SU-DHL-6 (cell line): ENCODE measurements around the gene LATS1.
A peak's percentile ranks its signal among the peaks of the same experiment; 100 is the strongest.
"Not testable (repeated sequence)": the region's sequence is repeated elsewhere in the genome, so short reads cannot be mapped to it uniquely, and the experiment has no call there.

Source experiments
- H2AFZ ChIP-seq: fragments of 200-600 bp; sonication (generic); 2 replicates; pipeline ENCODE4 v1.6.1; 2014; ENCODE audit warnings: low read depth, mild to moderate bottlenecking, moderate library complexity, mixed read lengths, antibody characterized with exemption, low read length; ENCODE audit not compliant: severe bottlenecking
- H3F3A ChIP-seq: fragments of 200-600 bp; shearing (Covaris generic); 2 replicates; pipeline ENCODE4 v1.6.0; 2016; ENCODE audit warnings: antibody characterized with exemption, mild to moderate bottlenecking; ENCODE audit not compliant: insufficient read depth
- H3K27ac ChIP-seq: fragments of 200-600 bp; sonication (generic); 2 replicates; pipeline ENCODE4 v1.5.1; 2016; ENCODE audit warnings: low read depth, mild to moderate bottlenecking, low read length, moderate library complexity, mixed read lengths
- H3K27me3 ChIP-seq: fragments of 200-600 bp; sonication (generic), shearing (Covaris generic); 2 replicates; pipeline ENCODE4 v1.6.0; 2014; ENCODE audit warnings: mild to moderate bottlenecking, low read length
- H3K36me3 ChIP-seq: fragments of 200-600 bp; sonication (generic); 2 replicates; pipeline ENCODE4 v1.6.1; 2014; ENCODE audit warnings: mild to moderate bottlenecking, low read length, mixed read lengths
- H3K4me2 ChIP-seq: fragments of 300-600, 200-600 bp; shearing (Covaris generic), sonication (generic); 2 replicates; pipeline ENCODE4 v1.6.0; 2014; ENCODE audit warnings: low read length, low read depth, mild to moderate bottlenecking; ENCODE audit not compliant: poor library complexity, severe bottlenecking
- H3K4me3 ChIP-seq: fragments of 200-600 bp; sonication (generic); 2 replicates; pipeline ENCODE4 v1.5.1; 2014; ENCODE audit warnings: antibody characterized with exemption, low read length, mild to moderate bottlenecking, mixed read lengths; ENCODE audit not compliant: insufficient read depth, poor library complexity, severe bottlenecking
- H3K79me2 ChIP-seq: fragments of 200-600 bp; sonication (generic); 2 replicates; pipeline ENCODE4 v1.6.1; 2014; ENCODE audit warnings: mild to moderate bottlenecking, low read length, moderate library complexity; ENCODE audit not compliant: insufficient read depth
- H3K9ac ChIP-seq: fragments of 200-600 bp; sonication (generic); 2 replicates; pipeline ENCODE4 v1.7.0; 2014; ENCODE audit warnings: mild to moderate bottlenecking, low read length
- H3K9me2 ChIP-seq: fragments of 200-600 bp; sonication (generic); replicated peaks from 2 replicates; pipeline ENCODE4 v1.6.1; 2014; ENCODE audit warnings: low read length; ENCODE audit not compliant: insufficient read depth
- H3K9me3 ChIP-seq: fragments of 200-600 bp; sonication (generic); 2 replicates; pipeline ENCODE4 v1.6.1; 2014; ENCODE audit warnings: low read length, mixed read lengths; ENCODE audit not compliant: insufficient read depth
- H4K20me1 ChIP-seq: fragments of 200-600 bp; sonication (generic); 2 replicates; pipeline ENCODE4 v1.6.1; 2014; ENCODE audit warnings: low read depth, mild to moderate bottlenecking, antibody characterized with exemption, low read length, moderate library complexity, mixed read lengths
- CTCF ChIP-seq: fragments of 200-600 bp; sonication (generic); IDR thresholded peaks from one replicate; pipeline ENCODE4 v1.5.1; 2017; ENCODE audit warnings: antibody characterized with exemption, mild to moderate bottlenecking, low read length, moderate library complexity; ENCODE audit not compliant: insufficient read depth, poor library complexity, severe bottlenecking
- EZH2phosphoT487 ChIP-seq: fragments of 200-600 bp; sonication (generic), shearing (Covaris generic); conservative IDR thresholded peaks from 2 replicates; pipeline ENCODE4 v1.6.1; 2018; ENCODE audit warnings: mild to moderate bottlenecking, antibody characterized with exemption, low read length, moderate library complexity, mixed read lengths

LATS1 gene

DNA sequence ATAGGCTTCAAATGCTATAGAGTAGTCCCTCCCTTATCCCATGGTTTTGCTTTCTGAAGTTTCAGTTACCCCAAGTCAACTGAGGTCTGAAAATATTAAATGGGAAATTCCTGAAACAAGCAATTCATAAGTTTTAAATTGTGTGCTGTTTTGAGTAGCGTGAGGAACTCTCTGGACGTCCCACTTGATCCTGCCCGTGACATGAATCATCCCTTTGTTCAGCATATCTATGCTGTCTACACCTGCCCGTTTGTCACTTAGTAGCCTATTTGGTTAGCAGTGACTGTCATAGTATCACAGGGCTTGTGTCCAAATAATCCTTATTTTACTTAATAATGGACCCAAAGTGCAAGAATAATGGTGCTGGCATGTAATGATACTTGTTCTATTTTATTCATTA lies 36.6 kb upstream of the LATS1 start:
- no peak overlapping the region for H3K27ac ChIP-seq
- H3F3A ChIP-seq, result peaks cover 7% of the 10 kb centered on the region; the same call in 1 of the 2 replicates
- no peak overlapping the region for H3K4me3 ChIP-seq
- no peak overlapping the region for H3K9ac ChIP-seq
- H3K79me2 ChIP-seq, result peaks cover 98% of the 10 kb centered on the region
- 0 out of 2 replicates have a peak, but pooled peaks cover 6% of the 10 kb centered on the region for H3K36me3 ChIP-seq
- H3K9me2 ChIP-seq, result no peaks in the 10 kb centered on the region
- no peaks in the 10 kb centered on the region for H3K27me3 ChIP-seq
- TF ChIP-seq CTCF, result no peak
- TF ChIP-seq EZH2phosphoT487, result no peak
- H4K20me1 ChIP-seq, result peaks cover 25% of the 10 kb centered on the region
- no peak overlapping the region for H2AFZ ChIP-seq
- H3K9me3 ChIP-seq, result no peaks in the 10 kb centered on the region
- H3K4me2 ChIP-seq, result no peak overlapping the region

GRCh38 chr6:149753374-149753637 lies 35.4 kb upstream of the LATS1 start:
- H3K9ac ChIP-seq, result not testable (repeated sequence)

DNA sequence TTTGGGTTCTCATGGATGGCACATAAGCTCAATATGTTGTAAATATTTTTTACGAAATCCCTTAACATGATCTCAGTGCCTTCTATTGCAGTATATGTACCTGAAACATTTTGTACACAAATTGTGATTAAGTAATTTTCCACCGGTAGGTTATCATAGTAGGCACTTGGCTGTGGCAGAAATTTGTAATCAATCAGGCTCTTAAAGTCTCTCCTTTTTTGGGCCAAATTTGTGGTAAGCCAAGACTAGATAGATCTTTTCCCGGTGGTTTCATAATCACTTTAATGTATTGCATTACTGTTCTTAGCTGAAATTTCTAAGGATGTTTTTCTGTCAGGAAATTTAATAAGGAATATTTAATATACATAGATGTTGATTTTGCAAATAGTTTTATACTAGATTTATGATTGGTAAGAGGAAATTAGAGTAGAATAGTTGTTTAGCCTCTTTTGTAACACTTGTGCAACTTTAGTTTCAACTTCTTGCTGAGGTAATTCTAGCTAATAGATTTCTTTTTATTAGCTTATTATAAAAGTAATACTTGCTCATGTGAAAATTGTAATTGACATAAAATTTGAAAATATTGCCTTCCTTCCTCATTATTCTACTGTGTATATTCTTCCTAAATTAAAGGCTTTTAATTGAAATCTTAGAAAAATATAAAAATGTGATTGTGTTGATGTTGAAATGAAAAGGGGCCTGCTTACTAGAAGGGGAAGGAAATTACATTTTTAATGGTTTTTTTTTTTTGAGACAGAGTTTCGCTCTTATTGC lies 34.9 kb upstream of the LATS1 start:
- Histone ChIP-seq H3K9me3 (no peaks in the 10 kb centered on the region), H3K4me3 (no peak overlapping the region), H3K4me2 (peak overlapping the region; percentile 45), H3K27ac (0 out of 2 replicates have a peak overlapping the region, but pooled peaks have one; percentile 11), H3F3A (peaks cover 8% of the 10 kb centered on the region), H4K20me1 (peaks cover 25% of the 10 kb centered on the region), H3K9ac (no peak overlapping the region), H3K27me3 (no peaks in the 10 kb centered on the region), H3K79me2 (peaks cover 82% of the 10 kb centered on the region), H3K9me2 (no peaks in the 10 kb centered on the region), H3K36me3 (0 out of 2 replicates have a peak, but pooled peaks cover 6% of the 10 kb centered on the region), H2AFZ (no peak overlapping the region)
- TF ChIP-seq EZH2phosphoT487 (no peak), CTCF (no peak)

More at GRCh38 chr6:149753374-149753637, 35.4 kb upstream of the LATS1 start:
- H3K4me3 ChIP-seq, H3K27ac ChIP-seq, H3K4me2 ChIP-seq, H3K9me2 ChIP-seq, H2AFZ ChIP-seq, H3F3A ChIP-seq, H3K36me3 ChIP-seq, H3K27me3 ChIP-seq, H3K9me3 ChIP-seq: not testable (repeated sequence)
- Histone ChIP-seq H3K79me2 (peaks cover 86% of the 10 kb centered on the region), H4K20me1 (peaks cover 25% of the 10 kb centered on the region)

DNA sequence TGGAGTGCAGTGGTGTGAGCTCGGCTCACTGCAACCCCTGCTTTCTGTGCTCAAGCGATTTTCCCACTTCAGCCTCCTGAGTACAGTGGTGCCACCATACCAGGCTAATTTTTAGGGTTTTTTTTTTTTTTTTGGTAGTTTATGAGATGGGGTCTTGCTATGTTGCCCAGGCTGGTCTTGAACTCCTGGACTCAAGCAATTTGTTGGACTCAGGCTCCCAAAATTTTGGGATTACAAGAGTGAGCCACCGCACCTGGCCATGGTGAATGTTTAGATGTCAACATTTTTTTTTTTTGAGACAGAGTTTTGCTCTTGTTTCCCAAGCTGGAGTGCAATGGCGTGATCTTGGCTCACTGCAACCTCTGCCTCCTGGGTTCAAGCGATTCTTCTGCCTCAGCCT lies 34.0 kb upstream of the LATS1 start:
- Histone ChIP-seq H3K79me2 (peaks cover 73% of the 10 kb centered on the region), H3F3A (peaks cover 12% of the 10 kb centered on the region), H4K20me1 (peaks cover 25% of the 10 kb centered on the region), H3K4me2 (peak overlapping the region; percentile 99)
- H2AFZ ChIP-seq, H3K9me3 ChIP-seq, H3K27me3 ChIP-seq, H3K27ac ChIP-seq, H3K9me2 ChIP-seq, H3K36me3 ChIP-seq, H3K9ac ChIP-seq, H3K4me3 ChIP-seq: not testable (repeated sequence)
